Endodermal cell (in vitro differentiated cells): ENCODE results near the gene OSBPL6. TPM values are rescaled to one million over a fixed set of nuclear protein-coding genes. Genes with fewer than 3 reads are reported as not detected.

Source experiments
- DNase-seq: peaks from one replicate; pipeline ENCODE4 v3.0.0-alpha.2; 2017
- H3K27ac ChIP-seq: 2 replicates; pipeline ENCODE4 v1.5.1; 2013; ENCODE audit warnings: mild to moderate bottlenecking, low read depth, low read length, moderate library complexity
- H3K27me3 ChIP-seq: 2 replicates; pipeline ENCODE4 v1.6.1; 2013; ENCODE audit warnings: mild to moderate bottlenecking, low read length, moderate library complexity; ENCODE audit not compliant: insufficient read depth, control insufficient read depth, poor library complexity, severe bottlenecking
- H3K36me3 ChIP-seq: 2 replicates; pipeline ENCODE4 v1.7.0; 2013; ENCODE audit warnings: mild to moderate bottlenecking, low read length, moderate library complexity; ENCODE audit not compliant: control insufficient read depth, insufficient read depth
- H3K4me1 ChIP-seq: one replicate; pipeline ENCODE4 v1.7.0; 2013; ENCODE audit warnings: low read length; ENCODE audit not compliant: control insufficient read depth, insufficient read depth
- H3K4me3 ChIP-seq: 2 replicates; pipeline ENCODE4 v1.5.1; 2013; ENCODE audit warnings: mild to moderate bottlenecking, low read length, moderate library complexity
- H3K9ac ChIP-seq: 2 replicates; pipeline ENCODE4 v1.6.1; 2013; ENCODE audit warnings: mild to moderate bottlenecking, low read length, moderate library complexity; ENCODE audit not compliant: poor library complexity, severe bottlenecking; ENCODE audit errors: extremely low read depth
- H3K9me3 ChIP-seq: 2 replicates; pipeline ENCODE4 v1.6.1; 2013; ENCODE audit warnings: mild to moderate bottlenecking, low read length, moderate library complexity; ENCODE audit not compliant: control insufficient read depth
- H3K27ac Mint-ChIP-seq: 2 replicates; pipeline ENCODE4 v1.8.0; 2020; ENCODE audit warnings: mixed read lengths
- H3K27me3 Mint-ChIP-seq: 2 replicates; pipeline ENCODE4 v1.8.0; 2021; ENCODE audit warnings: mild to moderate bottlenecking, mixed read lengths; ENCODE audit not compliant: insufficient read depth
- H3K36me3 Mint-ChIP-seq: 2 replicates; pipeline ENCODE4 v1.8.0; 2020; ENCODE audit warnings: low read depth, mixed read lengths
- H3K4me1 Mint-ChIP-seq: 2 replicates; pipeline ENCODE4 v1.8.0; 2020; ENCODE audit warnings: mixed read lengths
- H3K4me3 Mint-ChIP-seq: 2 replicates; pipeline ENCODE4 v1.8.0; 2020; ENCODE audit warnings: mild to moderate bottlenecking, moderate library complexity, mixed read lengths
- H3K9me3 Mint-ChIP-seq: 2 replicates; pipeline ENCODE4 v1.8.0; 2020; ENCODE audit warnings: mild to moderate bottlenecking, mixed read lengths
- WGBS, 2 experiments: methylation state at CpG; one replicate each; pipeline versions ENCODE4 v1.1.5 to v1.1.7; 2013; ENCODE audit warnings: missing lambda C conversion rate in 2 of 2, mixed read lengths in 1 of 2; ENCODE audit not compliant: insufficient coverage in 1 of 2, insufficient read length in 1 of 2; 5-methylcytosine and 5-hydroxymethylcytosine counted together
- total RNA-seq, 2 donors: library from RNA; stranded (reverse); fragmentation: NEBNext Ultra II Directional in 1 of 2; extraction: Animal tissue kit (Norgen Biotek cat#: 25700) in 1 of 2; gene quantifications; 2 replicates in 1 of 2; 3 replicates in 1 of 2; pipeline ENCODE4 v1.2.1, GENCODE V29; 2021
- TF ChIP-seq, protein P1 (sequence below): fragments of 200-600 bp; sonication (generic); conservative IDR thresholded peaks from 2 replicates; pipeline ENCODE4 v1.5.0; 2021; ENCODE audit warnings: antibody characterized with exemption, mild to moderate bottlenecking

The OSBPL6 gene
- total RNA-seq, 2 donors from 2014 or later: 3.4 to 3.6 TPM

- no peaks in the 10 kb centered on the region for H3K9me3 ChIP-seq
- H3K27ac Mint-ChIP-seq: peak overlapping the region; percentile 45
Measured at GRCh38 chr2:178241844-178242551, 47.7 kb downstream of the OSBPL6 start.

GRCh38 chr2:178242552-178242883, 48.2 kb downstream of the OSBPL6 start:
- Histone ChIP-seq H3K9ac (no peak overlapping the region), H3K4me3 (no peak overlapping the region), H3K9me3 (no peaks in the 10 kb centered on the region), H3K27me3 (no peaks in the 10 kb centered on the region), H3K36me3 (no peaks in the 10 kb centered on the region), H3K27ac (no peak overlapping the region), H3K4me1 (no peaks in the 10 kb centered on the region)
- Mint-ChIP-seq H3K27me3 (no peaks in the 10 kb centered on the region), H3K36me3 (no peaks in the 10 kb centered on the region), H3K4me1 (peaks cover 4% of the 10 kb centered on the region), H3K4me3 (no peak overlapping the region), H3K9me3 (no peaks in the 10 kb centered on the region), H3K27ac (no peak overlapping the region)
- WGBS, 2 experiments: 100% methylated on average over 2 of the region's 2 CpGs
- TF ChIP-seq, protein P1, sequence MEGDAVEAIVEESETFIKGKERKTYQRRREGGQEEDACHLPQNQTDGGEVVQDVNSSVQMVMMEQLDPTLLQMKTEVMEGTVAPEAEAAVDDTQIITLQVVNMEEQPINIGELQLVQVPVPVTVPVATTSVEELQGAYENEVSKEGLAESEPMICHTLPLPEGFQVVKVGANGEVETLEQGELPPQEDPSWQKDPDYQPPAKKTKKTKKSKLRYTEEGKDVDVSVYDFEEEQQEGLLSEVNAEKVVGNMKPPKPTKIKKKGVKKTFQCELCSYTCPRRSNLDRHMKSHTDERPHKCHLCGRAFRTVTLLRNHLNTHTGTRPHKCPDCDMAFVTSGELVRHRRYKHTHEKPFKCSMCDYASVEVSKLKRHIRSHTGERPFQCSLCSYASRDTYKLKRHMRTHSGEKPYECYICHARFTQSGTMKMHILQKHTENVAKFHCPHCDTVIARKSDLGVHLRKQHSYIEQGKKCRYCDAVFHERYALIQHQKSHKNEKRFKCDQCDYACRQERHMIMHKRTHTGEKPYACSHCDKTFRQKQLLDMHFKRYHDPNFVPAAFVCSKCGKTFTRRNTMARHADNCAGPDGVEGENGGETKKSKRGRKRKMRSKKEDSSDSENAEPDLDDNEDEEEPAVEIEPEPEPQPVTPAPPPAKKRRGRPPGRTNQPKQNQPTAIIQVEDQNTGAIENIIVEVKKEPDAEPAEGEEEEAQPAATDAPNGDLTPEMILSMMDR: no peak
- no peak for DNase-seq

More at GRCh38 chr2:178241844-178242551, 47.7 kb downstream of the OSBPL6 start:
- DNase-seq: no peak
- H3K4me1 Mint-ChIP-seq: peaks cover 4% of the 10 kb centered on the region
- Histone ChIP-seq H3K4me1 (no peaks in the 10 kb centered on the region), H3K27ac (no peak overlapping the region), H3K36me3 (no peaks in the 10 kb centered on the region), H3K4me3 (no peak overlapping the region), H3K27me3 (no peaks in the 10 kb centered on the region), H3K9ac (no peak overlapping the region)
- H3K36me3 Mint-ChIP-seq: no peaks in the 10 kb centered on the region
- H3K27me3 Mint-ChIP-seq: no peaks in the 10 kb centered on the region
- no peak overlapping the region for H3K4me3 Mint-ChIP-seq
- no peaks in the 10 kb centered on the region for H3K9me3 Mint-ChIP-seq
- TF ChIP-seq, protein P1: no peak
- WGBS, 2 experiments: 68 to 76% methylated on average over 3 to 4 of the region's 5 CpGs

DNA sequence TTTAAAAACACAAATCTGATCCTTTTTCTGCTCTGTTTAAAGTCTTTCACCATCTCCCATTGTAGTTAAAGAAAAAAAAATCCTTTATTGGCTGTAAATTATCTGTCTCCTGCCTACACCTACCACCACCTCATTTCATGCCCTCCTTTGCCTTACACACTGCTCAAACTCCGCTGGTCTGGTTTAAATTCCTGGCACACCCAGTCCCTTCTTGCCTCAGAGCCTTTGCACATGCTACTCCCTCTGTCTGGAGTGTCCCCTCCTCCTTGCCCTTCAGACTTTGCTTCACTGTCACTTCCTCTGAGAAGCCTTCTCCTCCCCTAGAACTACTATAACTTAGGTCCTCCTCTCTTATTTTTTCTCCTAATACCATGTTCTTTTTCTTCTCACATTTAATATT, 49.6 kb downstream of the OSBPL6 start:
- H3K9me3 Mint-ChIP-seq: no peaks in the 10 kb centered on the region
- Histone ChIP-seq H3K27ac (no peak overlapping the region), H3K4me3 (no peak overlapping the region), H3K4me1 (no peaks in the 10 kb centered on the region), H3K36me3 (no peaks in the 10 kb centered on the region), H3K27me3 (no peaks in the 10 kb centered on the region), H3K9ac (no peak overlapping the region), H3K9me3 (no peaks in the 10 kb centered on the region)
- DNase-seq: no peak
- no peaks in the 10 kb centered on the region for H3K36me3 Mint-ChIP-seq
- no peaks in the 10 kb centered on the region for H3K27me3 Mint-ChIP-seq
- H3K4me3 Mint-ChIP-seq: no peak overlapping the region
- 97 to 100% methylated on average over 1 of the region's 1 CpG for WGBS, 2 experiments
- H3K4me1 Mint-ChIP-seq: peaks cover 4% of the 10 kb centered on the region
- no peak overlapping the region for H3K27ac Mint-ChIP-seq
- TF ChIP-seq, protein P1: no peak
